HG02840 (cell line): ENCODE results near the gene FZD4.
"Not testable (repeated sequence)": the region's sequence is repeated elsewhere in the genome, so short reads cannot be mapped to it uniquely, and the experiment has no call there.

Source experiments
- ATAC-seq: cut with Tn5 transposase; IDR thresholded peaks from one replicate; pipeline ENCODE4 v1.9.1; 2021; ENCODE audit warnings: mild to moderate bottlenecking, moderate library complexity, moderate number of reproducible peaks; ENCODE audit not compliant: unreplicated experiment, low FRiP score

Gene FZD4

DNA sequence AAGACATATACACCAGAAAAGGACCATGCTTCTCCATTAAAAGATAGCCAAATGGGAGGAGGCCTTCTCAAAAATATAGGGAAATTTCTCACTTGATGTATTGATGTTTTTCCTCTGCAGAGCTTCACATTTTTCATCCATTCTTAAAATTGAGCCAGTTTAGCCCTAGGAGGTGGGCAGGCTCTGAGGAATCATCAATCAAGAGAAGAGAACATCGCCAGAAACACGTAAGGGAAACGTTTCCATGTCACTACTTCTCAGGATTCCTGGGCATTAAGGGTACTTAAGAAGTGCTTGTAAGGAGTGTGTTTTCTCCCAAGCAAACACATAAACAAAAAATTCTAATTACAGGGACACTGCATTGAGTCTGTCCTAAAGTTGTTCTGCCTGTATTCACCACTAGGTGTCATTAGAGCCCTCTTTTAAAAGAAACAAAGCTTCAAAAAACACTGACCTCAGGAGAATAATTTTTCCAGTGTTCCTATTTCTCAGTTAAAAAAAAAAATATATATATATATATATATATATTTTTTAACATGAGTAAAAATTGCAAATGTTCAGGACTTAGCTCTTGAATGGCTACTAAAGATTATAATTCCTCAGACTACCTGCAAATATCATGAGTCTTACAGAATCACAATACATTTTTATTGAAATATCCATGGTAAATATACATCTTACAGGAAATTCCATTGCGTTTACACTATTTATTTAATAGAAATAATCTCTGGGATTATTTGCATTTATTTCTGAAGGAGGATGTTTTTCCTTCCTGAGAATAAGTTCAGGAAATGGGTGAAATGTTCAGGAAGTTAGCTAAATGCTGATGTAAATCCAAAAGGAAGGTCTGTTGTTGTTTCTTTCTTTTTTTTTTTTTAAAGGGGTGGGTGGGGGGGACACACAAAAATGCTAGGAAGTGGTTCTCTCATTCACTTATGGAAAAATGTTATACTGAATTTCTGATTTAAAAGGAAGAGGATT, 16.0 kb downstream of the FZD4 start:
- no peak for ATAC-seq

DNA sequence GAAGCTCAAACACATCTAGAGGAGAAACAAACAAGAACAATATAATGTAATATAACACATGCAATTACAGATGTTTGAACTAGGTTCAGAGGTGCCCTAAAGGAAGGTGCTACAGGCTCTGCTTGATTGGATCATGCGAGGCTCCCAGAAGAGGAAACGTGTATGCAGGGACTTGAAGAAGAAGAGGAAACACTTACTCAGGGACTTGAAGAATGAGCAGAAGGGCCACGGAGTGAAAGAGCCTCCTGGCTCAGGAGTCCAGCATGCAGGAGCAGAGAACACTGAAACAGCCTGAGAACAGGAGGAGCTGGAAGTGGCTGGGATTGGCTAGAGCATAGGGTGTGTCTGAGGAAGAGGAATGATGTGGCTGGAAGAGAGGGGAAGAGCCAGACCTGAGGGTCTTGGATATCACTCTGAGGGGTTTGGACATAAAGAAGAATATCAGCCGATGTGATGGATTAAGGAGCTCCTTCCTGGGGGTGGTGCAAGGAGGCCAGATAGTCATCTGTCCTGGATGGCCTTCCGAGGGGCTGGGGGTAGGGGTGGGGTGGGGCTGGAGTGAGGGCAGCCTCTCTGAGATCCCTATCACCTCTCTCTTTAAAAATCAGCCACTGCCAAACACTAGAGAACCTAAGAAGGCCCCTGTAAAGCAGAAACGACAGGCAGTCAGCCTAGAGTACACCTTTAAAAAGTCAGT, 16.8 kb downstream of the FZD4 start:
- no peak for ATAC-seq

- ATAC-seq: not testable (repeated sequence)
Observed at GRCh38 chr11:86937193-86937806, 17.9 kb downstream of the FZD4 start.

DNA sequence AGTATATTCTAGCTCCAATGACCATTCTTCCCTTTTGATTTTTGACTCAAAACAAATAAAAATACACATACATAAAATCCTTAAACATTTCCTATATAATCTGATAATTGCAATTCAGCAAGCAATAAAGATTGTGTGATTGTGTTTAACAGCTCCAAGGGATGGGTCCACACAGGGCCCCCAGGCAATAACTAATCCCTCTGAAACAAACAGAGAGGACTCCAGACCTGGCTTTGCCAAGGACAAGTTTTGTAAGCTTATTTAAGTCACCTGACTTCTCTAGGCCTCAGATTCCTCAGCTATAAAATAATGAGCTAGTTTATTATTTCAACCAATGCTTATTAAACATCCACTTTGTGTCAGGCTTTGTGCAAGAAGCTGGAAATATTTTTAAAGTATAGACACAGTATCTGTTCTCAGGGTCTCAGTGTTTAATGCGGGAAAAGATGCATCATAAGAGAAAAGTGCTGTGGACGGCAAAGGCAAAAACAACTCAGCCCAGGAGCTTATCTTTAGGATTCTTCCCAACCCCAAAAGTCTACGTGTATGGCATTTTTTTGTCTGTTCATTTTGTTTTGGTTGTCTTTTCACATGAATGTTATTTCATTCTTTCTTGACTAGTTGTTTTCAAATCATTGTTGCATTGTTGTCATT, 20.1 kb downstream of the FZD4 start:
- ATAC-seq: no peak

GRCh38 chr11:86934582-86934900, 20.7 kb downstream of the FZD4 start:
- no peak for ATAC-seq

GRCh38 chr11:86933891-86934581, 21.2 kb downstream of the FZD4 start:
- no peak for ATAC-seq

DNA sequence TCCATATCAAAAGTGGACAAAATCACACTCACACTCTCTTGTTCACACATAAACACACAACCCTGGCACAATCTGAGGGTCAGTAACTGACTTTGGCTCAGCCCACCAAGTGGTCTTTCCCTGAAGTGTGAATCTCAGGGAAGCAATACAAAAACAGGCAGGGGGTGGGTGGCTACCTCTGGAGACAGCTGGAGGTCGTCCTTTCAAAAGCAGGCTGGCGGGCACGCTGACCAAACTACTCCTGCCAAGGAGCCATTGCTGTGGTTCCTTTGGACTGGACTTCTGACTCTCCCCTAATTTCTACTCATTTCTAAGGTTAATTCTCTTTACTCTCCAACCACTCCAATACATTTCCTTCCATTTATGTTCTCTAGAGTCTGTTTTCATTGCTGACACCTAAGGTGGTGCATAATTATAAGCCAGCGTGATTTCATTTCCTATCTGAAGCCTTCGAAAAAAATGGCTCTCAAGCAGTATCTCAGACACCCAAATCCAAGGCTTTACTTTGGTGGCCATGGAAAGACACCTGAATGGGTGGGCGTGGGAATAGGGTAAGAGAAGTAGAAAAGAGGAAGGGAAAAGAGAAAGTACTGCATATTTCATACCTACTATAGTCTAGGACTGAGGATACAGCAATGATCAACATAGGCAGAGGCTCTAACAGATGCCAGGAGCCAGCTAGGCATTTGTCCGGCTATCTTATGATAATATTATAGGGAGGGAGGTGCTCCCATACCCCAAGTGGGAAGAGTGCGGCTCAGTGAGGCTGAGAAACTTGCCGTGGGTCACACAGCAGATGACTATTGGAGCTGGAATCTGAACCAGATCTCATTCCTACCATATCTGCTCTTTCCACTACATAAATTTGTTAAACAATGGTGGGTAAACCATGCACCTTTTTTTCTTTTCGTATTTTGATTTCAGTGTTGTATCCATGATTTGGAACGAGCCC, 22.0 kb downstream of the FZD4 start:
- no peak for ATAC-seq

DNA sequence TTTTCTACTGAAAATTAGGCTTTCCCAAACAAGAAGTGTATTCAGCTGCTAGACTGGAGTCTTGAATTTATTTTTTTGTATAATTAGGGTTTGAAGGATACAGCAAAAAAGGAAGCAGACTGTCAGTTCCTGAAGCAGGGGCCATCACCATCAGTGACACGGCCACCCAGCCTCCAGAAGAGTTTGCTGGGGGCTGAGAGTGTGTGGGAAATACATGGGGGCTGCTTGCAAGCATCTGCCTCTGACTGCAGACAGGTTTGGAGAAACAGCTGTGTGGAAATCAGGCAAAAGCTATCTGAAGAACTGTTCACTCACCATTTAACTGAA, 23.0 kb downstream of the FZD4 start:
- no peak for ATAC-seq

- ATAC-seq: no peak
Observed at GRCh38 chr11:86931548-86932258, 23.5 kb downstream of the FZD4 start.

DNA sequence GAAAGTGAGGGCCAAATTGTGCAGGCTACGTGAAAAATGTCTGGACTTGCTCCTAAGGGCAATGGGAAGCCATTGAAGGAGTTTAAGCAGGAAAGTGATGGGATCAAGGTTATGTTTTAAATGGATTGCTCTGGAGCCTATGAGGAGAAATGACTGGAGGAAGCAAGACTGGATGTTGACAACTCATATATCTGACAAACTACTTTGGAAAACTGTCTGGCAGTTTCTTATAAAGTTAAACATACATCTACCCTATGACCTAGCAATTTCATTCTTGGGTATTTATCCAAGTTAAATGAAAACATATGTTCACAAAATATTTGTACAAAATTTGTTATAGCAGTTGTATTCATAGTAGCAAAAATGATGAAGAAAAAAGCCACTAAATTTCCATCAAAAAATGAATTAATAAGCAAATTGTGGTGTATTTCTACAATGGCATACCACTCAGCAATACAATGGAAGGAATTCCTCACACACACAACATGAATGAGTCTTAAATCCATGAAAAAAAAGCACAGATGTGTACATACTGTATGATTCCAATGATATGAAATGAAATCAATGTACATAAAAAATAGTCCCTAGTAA, 24.1 kb downstream of the FZD4 start:
- no peak for ATAC-seq

- no peak for ATAC-seq
Observed at GRCh38 chr11:86926975-86927374, 28.2 kb downstream of the FZD4 start.

DNA sequence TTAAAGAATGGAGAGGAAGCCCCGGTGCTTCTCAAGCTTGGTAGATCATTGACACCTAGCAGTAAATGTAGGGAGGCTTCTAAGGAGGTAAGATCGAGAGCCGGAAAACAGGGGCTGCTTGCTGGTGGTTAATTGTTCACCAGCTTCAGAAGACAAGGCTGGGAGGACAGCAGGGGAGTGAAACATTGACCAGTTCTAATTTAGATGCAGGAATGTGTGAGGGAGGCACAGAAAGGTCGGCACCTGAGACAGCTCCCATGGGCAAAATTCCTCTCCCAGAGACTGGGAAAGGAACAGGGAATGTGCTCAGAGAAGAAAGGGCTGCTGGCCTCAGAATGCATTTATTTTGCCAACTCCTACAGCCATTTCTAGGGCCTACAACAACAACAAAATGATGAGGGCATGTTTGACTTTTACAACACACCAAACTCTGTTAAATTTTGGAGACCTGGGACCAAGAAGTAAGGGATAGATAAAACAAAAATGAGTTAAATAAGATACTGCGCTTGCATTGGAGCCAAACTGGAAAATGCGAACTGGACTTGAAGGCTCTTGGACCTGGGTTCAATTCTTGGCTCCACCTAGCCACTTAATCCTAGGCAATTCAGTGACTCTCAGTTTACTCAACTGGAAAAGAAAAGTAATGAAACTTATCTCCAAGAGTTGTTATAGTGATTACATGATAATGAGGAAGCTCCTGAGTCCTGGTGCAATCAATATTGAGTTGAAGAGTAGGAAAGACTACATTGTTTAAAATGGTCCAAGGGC, 31.0 kb downstream of the FZD4 start:
- ATAC-seq: no peak

GRCh38 chr11:86922225-86922624, 33.0 kb downstream of the FZD4 start:
- ATAC-seq: no peak

- no peak for ATAC-seq
Observed at GRCh38 chr11:86919557-86920210, 35.5 kb downstream of the FZD4 start.

- no peak for ATAC-seq
Observed at GRCh38 chr11:86918973-86919372, 36.2 kb downstream of the FZD4 start.

DNA sequence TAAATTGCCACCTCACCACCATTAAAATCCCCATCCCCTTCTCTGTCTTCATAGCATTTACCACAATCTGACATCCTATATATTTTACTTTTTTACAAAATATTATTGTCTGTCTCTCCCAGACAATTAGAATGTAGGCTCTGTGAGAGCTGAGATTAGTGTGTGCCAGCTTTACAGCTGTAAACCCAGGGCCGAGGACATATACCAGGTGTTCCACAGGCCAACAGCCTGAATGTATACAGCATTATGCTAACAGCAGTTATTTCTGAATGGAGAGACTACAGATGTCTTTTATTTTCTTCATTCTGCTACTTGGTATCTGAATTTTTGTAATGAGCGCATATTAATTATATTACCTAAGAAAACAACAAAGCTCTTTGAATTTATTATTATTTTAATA, 36.7 kb downstream of the FZD4 start:
- no peak for ATAC-seq

GRCh38 chr11:86917589-86917988, 37.6 kb downstream of the FZD4 start:
- no peak for ATAC-seq
